ENCODE results near the gene DNAJC8. TPM values are rescaled to one million over a fixed set of nuclear protein-coding genes. Genes with fewer than 3 reads are reported as not detected.

DNAJC8 gene
- total and polyA plus RNA-seq, 2 of the 8 experiments (the other 6 are each of a cell fraction or from before 2014, with no cell fraction given), result 116 to 134 TPM

DNA sequence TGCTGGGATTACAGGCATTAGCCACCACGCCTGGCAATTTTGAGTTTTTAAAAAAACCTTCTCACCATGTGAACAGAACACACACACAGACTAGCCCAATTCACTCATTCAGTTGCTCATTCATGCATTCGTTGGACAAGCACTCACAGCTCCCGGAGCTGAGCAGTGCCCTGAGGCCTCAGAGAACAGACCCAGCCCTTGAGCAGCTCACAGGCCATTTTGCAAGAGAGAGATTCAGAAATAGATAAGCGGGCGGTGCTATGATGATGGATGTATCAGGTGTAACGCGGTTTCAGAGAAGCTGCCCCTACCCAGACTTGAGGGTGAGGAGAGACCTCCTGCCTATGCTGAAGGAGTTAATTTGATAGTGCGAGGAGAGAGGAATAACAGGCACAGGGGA, 74.9 kb downstream of the DNAJC8 start:
- H3K4me1 ChIP-seq (replicated peaks in 1 of 4; ENCODE audit: control insufficient read depth in 3 of 4, insufficient read depth in 4 of 4, low read length in 3 of 4), result no peaks in the 10 kb centered on the region
- H2BK20ac ChIP-seq (ENCODE audit: low read length), result no peak overlapping the region
- no peak overlapping the region for H2BK120ac ChIP-seq (replicated peaks; ENCODE audit: low read depth, low read length)
- no peak overlapping the region for H3K27ac ChIP-seq (ENCODE audit: low read depth, low read length)
- no peak overlapping the region for H2BK5ac ChIP-seq (ENCODE audit: low read depth, low read length)
- H3K23me2 ChIP-seq (ENCODE audit: low read depth, low read length), result no peaks in the 10 kb centered on the region
- H2AK5ac ChIP-seq (ENCODE audit: low read depth, low read length), result no peak overlapping the region
- no peak overlapping the region for H2AFZ ChIP-seq (ENCODE audit: low read length)
- H3K56ac ChIP-seq (replicated peaks; ENCODE audit: insufficient read length, low read depth, low read length), result no peak overlapping the region
- no peaks in the 10 kb centered on the region for H3K27me3 ChIP-seq (replicated peaks in 1 of 4; ENCODE audit: control insufficient read depth in 3 of 4, extremely low read depth in 1 of 4, insufficient read depth in 3 of 4, low read length in 3 of 4)
- H3K4ac ChIP-seq (replicated peaks; ENCODE audit: insufficient read length, low read depth, low read length), result no peak overlapping the region
- no peak overlapping the region for H3K14ac ChIP-seq (ENCODE audit: insufficient read length)
- H3K9me3 ChIP-seq (ENCODE audit: insufficient read depth in 2 of 2, low read depth in 1 of 2, low read length in 1 of 2), result no peaks in the 10 kb centered on the region
- no peaks in the 10 kb centered on the region for H3K79me2 ChIP-seq (ENCODE audit: control insufficient read depth in 1 of 2, insufficient read depth in 2 of 2, low read length in 2 of 2)
- 91% methylated on average over 8 of the region's 8 CpGs; no CpG with 5 or more reads in 1 of the 2 experiments for WGBS, 2 experiments (ENCODE audit: extremely low coverage in 1 of 2, insufficient coverage in 1 of 2, insufficient read length in 1 of 2, insufficient replicate concordance in 2 of 2, low coverage in 1 of 2, low lambda C conversion rate in 2 of 2, missing lambda C conversion rate in 1 of 2)
- H3K79me1 ChIP-seq (ENCODE audit: low read depth, low read length), result no peaks in the 10 kb centered on the region
- no peak overlapping the region for H3K9ac ChIP-seq (replicated peaks in 1 of 4; ENCODE audit: extremely low read depth in 1 of 4, low read depth in 3 of 4, low read length in 3 of 4)
- H4K5ac ChIP-seq (ENCODE audit: insufficient read length, low read depth, low read length), result no peak overlapping the region
- TF ChIP-seq CBX8 (IDR thresholded peaks at IDR 0.05; ENCODE audit: borderline replicate concordance, low read depth, low read length) (no peak), CHD2 (IDR thresholded peaks at IDR 0.05; ENCODE audit: low read length) (no peak), MAFK (IDR thresholded peaks at IDR 0.05; ENCODE audit: low read depth, low read length) (no peak), POLR2A (IDR thresholded peaks at IDR 0.05; ENCODE audit: control extremely low read depth in 1 of 2, low read depth in 2 of 2, low read length in 2 of 2) (no peak), CREB1 (IDR thresholded peaks at IDR 0.05) (no peak), JUND (IDR thresholded peaks at IDR 0.05; ENCODE audit: low read length) (no peak), PHF8 (conservative IDR thresholded peaks at IDR 0.05; ENCODE audit: low read depth, low read length) (no peak)
- TF ChIP-seq, protein P1, sequence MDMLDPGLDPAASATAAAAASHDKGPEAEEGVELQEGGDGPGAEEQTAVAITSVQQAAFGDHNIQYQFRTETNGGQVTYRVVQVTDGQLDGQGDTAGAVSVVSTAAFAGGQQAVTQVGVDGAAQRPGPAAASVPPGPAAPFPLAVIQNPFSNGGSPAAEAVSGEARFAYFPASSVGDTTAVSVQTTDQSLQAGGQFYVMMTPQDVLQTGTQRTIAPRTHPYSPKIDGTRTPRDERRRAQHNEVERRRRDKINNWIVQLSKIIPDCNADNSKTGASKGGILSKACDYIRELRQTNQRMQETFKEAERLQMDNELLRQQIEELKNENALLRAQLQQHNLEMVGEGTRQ (IDR thresholded peaks at IDR 0.05; ENCODE audit: low read length), result no peak
- POLR2A ChIA-PET (ENCODE audit: partially characterized antibody), result no interaction called here
- no peak overlapping the region for H3K18ac ChIP-seq (ENCODE audit: extremely low read depth, low read length)
- DNase-seq (ENCODE audit: low read depth in 1 of 2, low spot score in 2 of 2) (no peak), FAIRE-seq (no peak)
- no peak overlapping the region for H4K91ac ChIP-seq (replicated peaks; ENCODE audit: insufficient read length, low read length)
- H3K4me2 ChIP-seq (ENCODE audit: insufficient read depth in 1 of 2, low read depth in 2 of 2, low read length in 2 of 2), result no peak overlapping the region
- H3K4me3 ChIP-seq (ENCODE audit: extremely low read depth in 1 of 4, insufficient read depth in 2 of 4, low read depth in 3 of 4, low read length in 4 of 4), result no peak overlapping the region
- no peak overlapping the region for H2BK12ac ChIP-seq (ENCODE audit: low read depth, low read length)
- no peak overlapping the region for H2BK15ac ChIP-seq (ENCODE audit: low read length)
- H4K20me1 ChIP-seq (replicated peaks in 1 of 2; ENCODE audit: control insufficient read depth in 1 of 2, insufficient read depth in 2 of 2, low read length in 2 of 2), result no peaks in the 10 kb centered on the region
- no peak overlapping the region; the same call in 1 of the 2 replicates for H4K8ac ChIP-seq (ENCODE audit: extremely low read depth, insufficient read depth, low read length)
- CTCF ChIA-PET (ENCODE audit: partially characterized antibody), result no interaction called here
- no peak overlapping the region for H3K23ac ChIP-seq (ENCODE audit: insufficient read length)
- H3K36me3 ChIP-seq (ENCODE audit: control insufficient read depth in 2 of 4, insufficient read depth in 4 of 4, low read length in 3 of 4), result no peaks in the 10 kb centered on the region
